HEK293T (cell line): Measurements from ENCODE around the gene AGMAT.

Source experiments
- CTCF ChIA-PET: fragments of 350-600 bp; formaldehyde crosslinking; extraction: SDS; loops from one replicate; lab custom pipeline; 2021; ENCODE audit warnings: antibody characterized with exemption, inconsistent platforms; lab: Yijun Ruan, JAX
- POLR2A ChIA-PET: fragments of 350-600 bp; formaldehyde crosslinking; extraction: SDS; loops from one replicate; lab custom pipeline; 2020; ENCODE audit warnings: antibody characterized with exemption, inconsistent platforms; lab: Yijun Ruan, JAX
- DNase-seq: peaks from one replicate; pipeline ENCODE4 v3.0.0; 2012; ENCODE audit warnings: mixed read lengths; ENCODE audit errors: extremely low spot score
- ARNT ChIP-seq: fragments of 450-650 bp; IDR thresholded peaks from 2 replicates; pipeline ENCODE4 v1.6.1; 2017; ENCODE audit warnings: mild to moderate bottlenecking
- BHLHE40 ChIP-seq: fragments of 450-650 bp; IDR thresholded peaks from 2 replicates; pipeline ENCODE4 v1.6.1; 2016; ENCODE audit warnings: mild to moderate bottlenecking, moderate library complexity, borderline replicate concordance
- CTBP1 ChIP-seq: fragments of 450-650 bp; IDR thresholded peaks from 2 replicates; pipeline ENCODE4 v1.6.1; 2016; ENCODE audit warnings: borderline replicate concordance
- ELF4 ChIP-seq: fragments of 450-650 bp; IDR thresholded peaks from 2 replicates; pipeline ENCODE4 v1.6.1; 2017; ENCODE audit warnings: antibody characterized with exemption
- FOXA1 ChIP-seq: fragments of 450-650 bp; IDR thresholded peaks from 2 replicates; pipeline ENCODE4 v1.6.1; 2016; ENCODE audit warnings: mild to moderate bottlenecking
- FOXK2 ChIP-seq: fragments of 450-650 bp; IDR thresholded peaks from 2 replicates; pipeline ENCODE4 v1.6.1; 2016; ENCODE audit warnings: mild to moderate bottlenecking
- FOXM1 ChIP-seq: fragments of 450-650 bp; IDR thresholded peaks from 2 replicates; pipeline ENCODE4 v1.6.1; 2017; ENCODE audit warnings: mild to moderate bottlenecking, borderline replicate concordance
- HDGF ChIP-seq: fragments of 450-650 bp; IDR thresholded peaks from 2 replicates; pipeline ENCODE4 v1.6.1; 2017; ENCODE audit warnings: antibody characterized with exemption, borderline replicate concordance
- L3MBTL2 ChIP-seq: fragments of 450-650 bp; conservative IDR thresholded peaks from 2 replicates; pipeline ENCODE4 v1.6.1; 2016; ENCODE audit warnings: mild to moderate bottlenecking
- LEF1 ChIP-seq: fragments of 450-650 bp; IDR thresholded peaks from 2 replicates; pipeline ENCODE4 v1.6.1; 2017; ENCODE audit warnings: mild to moderate bottlenecking, borderline replicate concordance
- NFRKB ChIP-seq: fragments of 450-650 bp; IDR thresholded peaks from 2 replicates; pipeline ENCODE4 v1.6.1; 2016; ENCODE audit warnings: mild to moderate bottlenecking, moderate library complexity
- SP1 ChIP-seq: fragments of 450-650 bp; IDR thresholded peaks from 2 replicates; pipeline ENCODE4 v1.6.1; 2017
- SUZ12 ChIP-seq: fragments of 450-650 bp; IDR thresholded peaks from 2 replicates; pipeline ENCODE4 v1.6.1; 2016; ENCODE audit warnings: mild to moderate bottlenecking
- TARDBP ChIP-seq: fragments of 450-650 bp; IDR thresholded peaks from 2 replicates; pipeline ENCODE4 v1.6.1; 2016
- ZNF384 ChIP-seq: fragments of 450-650 bp; IDR thresholded peaks from 2 replicates; pipeline ENCODE4 v1.6.1; 2016
- TF ChIP-seq, protein P1 (sequence below): fragments of 450-650 bp; IDR thresholded peaks from 2 replicates; pipeline ENCODE4 v1.6.1; 2016

The AGMAT gene

DNA sequence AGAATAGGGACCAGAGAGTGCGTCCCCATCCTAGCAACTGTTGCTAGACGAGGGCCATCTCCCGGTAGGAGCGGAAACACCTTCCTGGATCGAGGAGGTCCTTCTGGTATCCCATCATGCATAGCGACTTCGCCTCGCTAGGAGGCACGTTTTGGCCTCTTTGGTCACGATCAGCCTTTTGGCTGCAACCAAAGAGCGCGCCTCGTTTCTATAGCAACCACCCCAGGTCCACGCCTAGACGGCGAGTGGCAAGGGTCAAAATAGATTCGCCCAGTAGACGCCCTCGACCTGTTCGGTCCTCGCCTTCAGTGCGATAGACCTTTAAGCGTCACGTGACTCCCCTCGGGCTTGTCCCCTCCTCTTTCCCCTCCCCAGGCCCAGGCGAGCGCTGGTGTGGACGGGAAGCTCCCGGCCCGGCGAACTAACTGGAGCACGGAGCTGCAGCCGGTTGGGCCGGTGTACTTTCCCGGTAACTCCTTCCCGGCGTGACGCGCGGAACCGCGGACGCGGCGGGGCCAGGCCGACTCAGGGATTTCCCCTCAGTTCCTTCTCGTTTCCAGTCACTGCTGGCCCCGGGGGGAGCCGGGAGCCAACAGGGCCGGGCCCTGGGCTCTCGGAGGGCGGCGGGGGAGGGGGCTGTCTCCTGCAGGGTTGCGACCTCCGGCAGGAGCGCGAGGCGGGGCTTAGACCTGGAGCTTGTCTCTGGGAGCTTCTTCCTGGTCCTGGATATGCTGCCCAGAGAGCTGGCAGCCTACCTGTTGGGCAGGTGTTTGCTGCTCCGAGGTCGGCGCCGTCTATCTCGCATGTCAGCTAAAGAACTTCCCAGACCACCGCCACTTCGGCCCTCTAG, 58.1 kb downstream of the AGMAT start, which contains the start of gene DNAJC16:
Gene DNAJC16, plus strand, starts transcription at position 359 of the 850 bp plus-strand sequence. CDS start 2,258 bp downstream, outside the sequence.
- POLR2A ChIA-PET = interaction anchor here (0.6 to 1.3 kb wide), 5 partner anchors 8 to 159 kb away, joined by 3 to 5 read pairs (median 3); no protein-coding TSS in a partner anchor
- CTCF ChIA-PET = no interaction called here
- DNase-seq = peak; percentile 87
- TF ChIP-seq FOXK2 (no peak), LEF1 (no peak), ARNT (no peak), L3MBTL2 (no peak; the same call in 1 of the 2 replicates), HDGF (no peak), SP1 (no peak), CTBP1 (no peak), FOXM1 (no peak), TARDBP (no peak), ZNF384 (no peak), NFRKB (no peak), ELF4 (no peak), FOXA1 (no peak), SUZ12 (no peak), BHLHE40 (no peak)
- TF ChIP-seq, protein P1, sequence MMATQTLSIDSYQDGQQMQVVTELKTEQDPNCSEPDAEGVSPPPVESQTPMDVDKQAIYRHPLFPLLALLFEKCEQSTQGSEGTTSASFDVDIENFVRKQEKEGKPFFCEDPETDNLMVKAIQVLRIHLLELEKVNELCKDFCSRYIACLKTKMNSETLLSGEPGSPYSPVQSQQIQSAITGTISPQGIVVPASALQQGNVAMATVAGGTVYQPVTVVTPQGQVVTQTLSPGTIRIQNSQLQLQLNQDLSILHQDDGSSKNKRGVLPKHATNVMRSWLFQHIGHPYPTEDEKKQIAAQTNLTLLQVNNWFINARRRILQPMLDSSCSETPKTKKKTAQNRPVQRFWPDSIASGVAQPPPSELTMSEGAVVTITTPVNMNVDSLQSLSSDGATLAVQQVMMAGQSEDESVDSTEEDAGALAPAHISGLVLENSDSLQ = no peak

DNA sequence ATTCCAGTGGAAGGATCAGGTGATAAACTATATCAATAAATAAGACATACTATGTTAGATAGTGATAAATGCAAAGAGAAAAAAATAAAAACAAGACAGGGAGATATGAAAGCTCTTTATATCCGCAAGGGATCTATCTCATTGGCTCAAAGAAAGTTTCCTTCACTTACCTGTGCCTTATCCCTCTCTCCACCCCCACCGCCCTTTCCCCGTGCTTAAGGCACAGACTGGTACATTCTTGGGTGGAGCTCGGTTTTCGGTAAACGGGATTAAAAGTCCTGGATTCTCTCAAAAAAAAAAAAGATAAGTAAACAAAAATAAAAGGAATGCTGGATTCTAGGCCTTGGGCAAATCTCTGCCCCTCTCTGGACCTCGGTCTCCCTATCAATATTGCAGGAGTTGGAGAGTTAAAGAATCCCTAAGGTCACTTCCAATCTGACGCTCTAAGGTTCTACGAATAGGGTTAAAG, 58.8 kb downstream of the AGMAT start:
- DNase-seq = no peak
- ChIA-PET CTCF (no interaction called here), POLR2A (interaction anchor here (0.6 to 1.3 kb wide), 3 partner anchors 9 to 70 kb away, joined by 3 to 5 read pairs (median 4); no protein-coding TSS in a partner anchor)
- TF ChIP-seq ELF4 = 0 out of 2 replicates have a peak, but pooled peaks have one; percentile 19
- no peak for TF ChIP-seq TARDBP
- no peak for TF ChIP-seq CTBP1

DNA sequence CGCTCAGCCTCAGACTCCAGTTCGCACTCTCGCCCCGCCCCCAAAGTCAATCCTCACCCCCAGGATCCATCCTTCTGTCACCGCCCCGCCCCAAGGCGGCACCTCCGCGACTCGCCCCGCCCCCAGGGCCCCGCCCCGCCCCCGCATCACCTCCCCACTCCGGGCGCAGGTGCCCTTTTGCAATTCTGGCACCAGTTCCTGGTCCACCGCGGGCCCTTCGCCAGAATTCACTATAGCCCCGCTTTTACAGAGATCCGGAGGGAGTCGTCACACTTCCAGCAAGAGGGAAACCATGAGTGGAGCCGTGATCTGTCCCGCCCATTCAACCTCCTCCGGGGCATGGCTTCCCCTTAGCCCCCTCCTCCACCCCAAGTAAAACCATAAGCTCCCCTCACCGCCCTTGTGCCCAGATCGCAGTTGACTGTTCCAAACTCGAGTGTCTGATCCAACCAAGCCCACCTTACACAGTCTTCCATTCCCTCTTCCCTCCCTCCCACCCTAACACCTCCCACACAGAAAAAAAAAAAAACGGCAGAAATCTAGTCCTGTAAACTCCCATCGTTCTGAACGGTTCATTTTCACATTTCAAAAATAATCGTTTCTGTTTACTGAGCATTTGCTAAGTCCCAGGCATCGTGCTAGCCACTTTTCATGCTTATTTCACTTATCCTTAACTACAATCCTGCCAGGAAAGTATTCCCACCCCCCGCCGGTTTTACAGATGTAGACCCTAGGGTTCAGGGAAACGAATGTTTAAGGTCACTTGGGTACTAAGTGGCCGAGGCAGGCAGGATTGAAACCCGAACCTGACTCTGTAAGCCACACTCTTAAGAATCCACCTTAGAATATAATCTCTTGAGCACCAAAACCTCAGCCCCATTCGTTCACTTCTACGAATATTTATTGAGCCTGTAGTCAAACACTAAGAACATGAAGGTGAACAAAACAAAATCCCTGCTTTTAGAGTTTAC, 59.5 kb downstream of the AGMAT start:
- DNase-seq = no peak
- ChIA-PET POLR2A (interaction anchor here (0.6 kb wide), 1 partner anchor 14 kb away, joined by 3 read pairs; no protein-coding TSS in a partner anchor), CTCF (no interaction called here)
- TF ChIP-seq L3MBTL2 (peak; percentile 20; the same call in 1 of the 2 replicates), FOXA1 (no peak), ZNF384 (0 out of 2 replicates have a peak, but pooled peaks have one; percentile 70)

DNA sequence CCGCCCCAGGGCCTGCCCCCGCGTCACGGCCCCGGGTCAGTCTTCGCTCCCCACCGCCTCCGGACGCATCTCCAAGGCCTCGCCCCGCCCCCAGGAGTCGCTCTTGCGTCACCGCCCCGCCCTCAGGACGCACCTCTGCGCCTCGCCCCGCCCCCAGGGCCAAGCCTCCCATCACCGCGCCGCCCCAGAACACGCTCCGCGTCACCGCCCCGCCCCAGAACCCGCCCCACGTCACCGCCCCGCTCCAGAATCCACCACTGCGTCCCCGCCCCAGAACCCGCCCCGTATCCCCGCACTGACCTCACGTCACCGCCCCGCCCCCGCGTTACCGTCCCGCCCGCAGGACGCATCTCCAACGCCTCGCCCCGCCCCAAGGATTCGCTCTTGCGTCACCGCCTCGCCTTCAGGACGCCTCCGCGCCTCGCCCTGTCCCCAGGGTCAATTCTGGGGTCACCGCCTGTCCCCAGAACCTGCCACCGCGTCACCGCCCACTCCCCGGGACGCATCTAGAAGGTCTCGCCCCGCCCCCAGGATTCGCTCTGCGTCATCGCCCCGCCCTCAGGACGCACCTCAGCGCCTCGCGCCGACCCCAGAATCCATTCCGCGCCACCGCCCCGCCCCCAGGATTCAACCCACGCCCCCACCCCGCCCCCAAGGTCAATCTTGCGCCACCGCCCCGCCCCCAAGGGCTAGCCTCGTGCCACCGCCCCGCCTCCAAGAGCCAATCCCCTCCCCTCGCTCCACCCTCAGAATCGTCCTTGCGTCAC, 60.4 kb downstream of the AGMAT start:
- CTCF ChIA-PET = no interaction called here
- POLR2A ChIA-PET = no interaction called here
- TF ChIP-seq HDGF = no peak
- no peak for TF ChIP-seq FOXA1
- TF ChIP-seq CTBP1 = no peak
- no peak for TF ChIP-seq SUZ12
- no peak for TF ChIP-seq FOXK2
- no peak for TF ChIP-seq TARDBP
- no peak for TF ChIP-seq FOXM1
- no peak; the same call in 1 of the 2 replicates for TF ChIP-seq SP1
- no peak for TF ChIP-seq ZNF384
- peak; percentile 94 for DNase-seq

DNA sequence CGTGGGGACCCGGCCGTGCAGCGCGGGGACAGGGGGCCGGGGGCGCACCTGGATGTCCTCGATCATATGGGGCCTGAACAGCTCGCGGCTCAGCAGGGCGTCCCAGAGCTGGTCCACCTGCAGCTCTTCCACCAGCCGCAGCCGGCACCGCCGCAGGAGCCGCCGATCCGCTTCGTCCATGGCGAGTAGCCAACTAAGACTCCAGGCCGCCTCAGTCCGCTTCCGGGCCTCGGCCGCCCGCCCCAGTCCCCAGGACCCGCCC, 60.9 kb downstream of the AGMAT start, which contains the start of gene CASP9:
Gene CASP9, minus strand, starts transcription at position 195 of the 262 bp plus-strand sequence. Its CDS starts 15 bp downstream, at position 180.
- TF ChIP-seq FOXK2 = no peak
- CTCF ChIA-PET = no interaction called here
- POLR2A ChIA-PET = no interaction called here
- DNase-seq = no peak

DNA sequence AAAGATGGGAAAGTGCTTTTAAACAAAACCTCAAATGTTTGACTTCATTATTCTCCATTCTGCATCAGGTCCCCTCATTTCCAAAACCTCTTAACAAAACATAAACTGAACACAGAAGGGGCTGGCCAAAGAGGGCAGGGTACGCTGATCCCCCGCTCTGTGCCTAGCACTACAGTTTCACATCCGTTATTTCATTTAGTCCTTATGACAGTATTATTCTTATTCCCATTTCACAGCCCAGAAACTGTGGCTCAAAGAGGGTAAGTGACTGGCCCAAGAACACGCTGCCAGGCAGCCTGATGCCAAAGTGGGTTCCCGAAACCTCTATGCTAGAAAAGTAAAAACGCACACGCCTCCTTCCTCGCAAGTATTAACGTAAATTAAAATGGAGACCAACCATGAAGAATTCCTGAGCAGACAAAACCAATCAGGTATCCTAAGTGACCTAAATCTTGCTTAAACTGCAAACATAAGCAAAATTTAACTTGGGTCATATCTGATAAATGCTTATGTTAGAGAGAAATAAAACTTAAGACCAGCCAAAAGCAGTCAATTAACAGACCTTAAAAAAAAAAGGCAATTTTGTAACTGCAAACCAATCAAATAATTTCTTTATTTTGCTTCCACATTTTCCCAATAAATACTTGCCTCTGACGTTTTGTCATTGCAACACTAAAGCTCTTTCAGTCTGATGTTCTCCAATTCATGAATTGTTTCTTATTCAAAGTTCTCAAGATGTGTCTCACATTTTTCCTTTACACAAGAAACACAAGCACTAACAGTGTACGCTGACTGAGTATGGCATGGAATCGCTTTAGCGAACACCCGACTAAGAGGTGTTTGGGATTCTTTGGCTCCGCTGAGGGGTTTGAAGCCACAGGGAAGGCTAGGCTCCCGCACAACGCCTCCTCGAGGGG, 61.5 kb downstream of the AGMAT start:
- no peak for DNase-seq
- TF ChIP-seq NFRKB (no peak), HDGF (no peak), ZNF384 (no peak), CTBP1 (no peak), SP1 (no peak), ELF4 (no peak), FOXK2 (no peak), SUZ12 (no peak), TARDBP (no peak), BHLHE40 (no peak), FOXA1 (no peak), FOXM1 (no peak), ARNT (no peak), L3MBTL2 (no peak), LEF1 (no peak)
- TF ChIP-seq, protein P1 = no peak
- ChIA-PET POLR2A (no interaction called here), CTCF (no interaction called here)
